Pons (tissue), 1 donor: ENCODE measurements around the gene TMEM171.

Source experiments
- DNase-seq: peaks from one replicate; pipeline ENCODE4 v3.0.0-alpha.2; 2016; ENCODE audit warnings: low spot score

Gene TMEM171, protein sequence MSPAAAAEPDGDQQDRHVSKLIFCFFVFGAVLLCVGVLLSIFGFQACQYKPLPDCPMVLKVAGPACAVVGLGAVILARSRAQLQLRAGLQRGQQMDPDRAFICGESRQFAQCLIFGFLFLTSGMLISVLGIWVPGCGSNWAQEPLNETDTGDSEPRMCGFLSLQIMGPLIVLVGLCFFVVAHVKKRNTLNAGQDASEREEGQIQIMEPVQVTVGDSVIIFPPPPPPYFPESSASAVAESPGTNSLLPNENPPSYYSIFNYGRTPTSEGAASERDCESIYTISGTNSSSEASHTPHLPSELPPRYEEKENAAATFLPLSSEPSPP

DNA sequence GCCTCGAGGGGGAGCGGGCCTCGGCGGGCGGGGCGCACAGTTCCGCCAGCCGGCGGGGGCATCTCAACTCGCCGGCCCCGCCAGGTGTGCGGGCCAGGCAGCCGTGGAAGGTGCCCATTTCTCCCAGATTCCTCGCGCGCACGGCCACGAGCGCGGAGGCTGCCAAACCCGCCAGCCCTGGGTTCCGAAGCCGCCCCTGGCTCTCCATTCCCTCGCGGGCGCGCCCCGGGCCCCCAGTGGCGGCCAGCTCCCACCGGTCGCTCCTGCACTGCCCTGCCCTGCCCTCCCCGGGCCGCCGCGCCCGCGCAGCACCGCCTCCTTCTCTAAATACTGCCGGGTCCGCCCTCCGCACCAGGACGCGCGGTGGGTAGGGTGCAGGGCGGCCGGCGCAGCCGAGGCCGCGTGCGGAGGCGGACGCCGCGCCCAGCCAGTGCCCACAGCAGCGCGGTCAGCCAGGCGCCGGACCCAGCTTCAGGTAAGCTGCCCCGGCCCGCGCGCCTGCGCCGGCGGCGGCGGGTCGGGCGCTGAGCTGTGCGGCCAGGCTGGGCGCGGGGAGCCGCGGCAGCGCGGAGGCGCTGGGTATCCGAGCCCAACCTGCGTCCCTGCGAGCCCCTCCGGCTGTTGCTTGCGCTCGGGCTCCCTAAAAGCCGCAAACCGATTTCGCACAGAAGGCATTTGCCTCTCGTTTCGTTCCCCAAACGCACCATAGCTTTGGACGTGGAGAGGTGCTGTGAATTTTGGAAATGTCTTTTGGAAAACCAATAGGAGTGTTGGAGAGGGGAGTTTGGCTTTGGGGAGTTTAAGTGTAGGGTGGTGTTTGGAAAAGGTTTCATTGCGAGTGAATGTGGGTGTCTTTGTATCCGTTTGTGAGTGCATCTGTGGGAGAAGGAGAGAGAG lies at the start of gene TMEM171:
Gene TMEM171 (plus strand): TSS at position 354 of the 897 bp plus-strand sequence. CDS start 2,799 bp downstream, outside the sequence.
- no peak for DNase-seq

DNA sequence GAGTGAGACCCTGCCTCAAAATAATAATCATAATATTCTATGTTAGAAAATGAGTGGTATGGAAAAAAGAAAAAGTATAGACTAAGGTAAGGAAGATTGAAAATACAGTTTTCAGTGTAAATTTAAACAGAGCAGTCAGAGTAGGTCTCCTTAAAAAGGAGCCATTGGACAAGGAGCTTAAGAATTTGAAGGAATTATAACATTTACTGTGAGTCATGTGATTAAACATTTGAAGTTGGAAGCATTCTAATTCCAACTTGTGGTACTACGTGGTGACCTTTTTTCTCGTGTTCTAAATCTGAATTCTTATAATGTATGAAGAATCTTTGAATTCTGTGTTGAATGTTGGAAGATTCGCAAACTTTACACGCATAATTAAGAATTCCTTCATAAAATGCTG lies 39.3 kb upstream of the TMEM171 start:
- DNase-seq = no peak

DNA sequence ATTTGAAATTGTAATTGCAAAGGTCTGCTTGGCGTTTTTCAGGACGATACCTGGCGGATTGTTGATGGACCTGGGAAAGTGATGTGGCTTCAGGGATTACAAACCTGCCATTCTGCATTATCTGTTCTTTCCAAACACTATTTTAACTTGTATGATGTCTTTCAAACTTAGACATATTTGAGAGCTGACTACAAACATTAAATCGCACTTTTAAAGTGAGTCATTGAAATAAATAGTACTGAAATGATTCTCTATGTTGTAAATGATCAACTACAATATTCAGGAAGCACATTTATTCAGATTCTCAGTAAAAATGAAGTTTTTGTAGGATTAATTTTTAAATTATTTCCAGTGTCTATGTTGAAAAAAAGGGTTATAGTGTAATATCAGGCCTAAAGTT lies 32.3 kb upstream of the TMEM171 start:
- no peak for DNase-seq

DNA sequence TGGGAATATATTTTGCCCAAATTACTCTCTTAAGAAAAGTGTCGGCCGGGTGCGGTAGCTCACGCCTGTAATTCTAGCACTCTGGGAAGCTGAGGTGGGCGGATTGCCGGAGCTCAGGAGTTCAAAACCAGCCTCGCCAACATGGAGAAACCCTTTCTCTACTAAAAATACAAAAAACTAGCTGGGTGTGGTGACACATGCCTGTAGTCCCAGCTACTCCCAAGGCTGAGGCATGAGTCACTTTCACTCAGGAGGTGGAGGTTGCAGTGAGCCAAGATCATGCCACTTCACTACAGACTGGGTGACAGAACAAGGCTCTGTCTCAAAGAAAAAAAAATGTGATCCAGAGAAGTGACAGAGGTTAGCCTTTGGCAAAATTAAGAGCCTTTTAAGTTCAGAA lies 26.4 kb upstream of the TMEM171 start:
- no peak for DNase-seq

DNA sequence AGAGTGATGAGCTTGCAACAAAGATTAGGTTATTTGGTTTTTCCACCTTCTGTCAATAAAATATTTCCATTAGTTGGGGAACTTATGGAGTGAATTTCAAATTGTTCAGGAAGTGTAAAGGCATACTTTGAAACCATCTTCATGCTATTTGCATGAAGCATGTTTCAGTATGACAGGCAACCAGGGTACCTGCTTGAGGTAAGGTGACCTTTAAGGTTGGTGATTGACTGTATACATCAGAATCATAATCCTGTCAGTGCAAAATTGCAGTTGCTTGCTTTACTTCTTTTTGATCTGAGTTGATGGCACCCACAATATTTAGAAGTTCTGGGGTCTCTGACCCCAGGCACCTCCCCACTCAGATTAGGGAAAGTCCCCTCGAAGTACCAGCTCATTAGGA lies 26.0 kb upstream of the TMEM171 start:
- no peak for DNase-seq

DNA sequence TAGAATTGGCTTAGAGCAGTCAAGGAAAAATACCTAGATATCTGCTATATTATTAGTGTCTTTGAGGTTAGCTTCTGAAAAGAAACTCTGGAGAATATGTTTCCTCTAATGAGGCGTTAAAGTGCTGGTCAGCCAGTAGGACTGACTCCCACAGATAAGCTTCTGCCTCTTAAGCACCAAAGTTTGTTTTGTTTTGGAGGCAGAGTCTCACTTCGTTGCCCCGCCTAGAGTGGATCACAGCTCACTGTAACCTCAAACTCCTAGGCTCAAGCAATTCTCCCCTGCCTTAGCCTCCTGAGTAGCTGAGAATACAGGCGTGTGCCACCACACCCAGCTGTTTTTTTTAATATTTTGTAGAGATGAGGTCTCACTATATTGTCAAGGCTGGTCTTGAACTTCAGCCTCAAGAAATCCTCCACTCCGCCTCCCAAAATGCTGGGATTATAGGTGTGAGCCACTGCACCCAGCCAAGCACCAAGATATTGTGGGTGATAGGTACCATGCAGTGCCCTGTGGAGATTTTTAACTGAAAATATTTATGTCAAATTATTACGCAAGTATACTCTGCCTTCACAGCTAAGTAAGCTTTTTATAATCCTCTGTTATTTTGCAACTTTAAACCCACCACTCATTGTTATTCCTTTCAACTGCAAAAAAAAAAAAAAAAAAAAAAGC lies 24.7 kb upstream of the TMEM171 start:
- no peak for DNase-seq

DNA sequence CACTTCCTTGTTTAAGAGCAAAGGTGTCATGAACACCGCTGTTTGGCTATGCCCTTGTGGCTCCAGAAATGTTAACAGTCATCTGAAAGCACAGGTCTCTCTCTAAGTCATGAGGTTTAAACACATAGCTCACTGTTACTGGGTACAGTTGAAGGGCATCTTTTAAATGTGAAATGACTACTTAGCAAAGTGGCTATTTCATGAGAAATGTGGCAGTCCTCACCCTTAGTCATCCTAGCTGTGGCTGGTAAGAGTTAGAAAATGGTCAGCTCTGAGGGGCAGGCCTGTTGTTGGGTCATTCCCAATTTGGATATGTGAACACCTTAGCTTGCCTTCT lies 24.2 kb upstream of the TMEM171 start:
- DNase-seq = no peak

DNA sequence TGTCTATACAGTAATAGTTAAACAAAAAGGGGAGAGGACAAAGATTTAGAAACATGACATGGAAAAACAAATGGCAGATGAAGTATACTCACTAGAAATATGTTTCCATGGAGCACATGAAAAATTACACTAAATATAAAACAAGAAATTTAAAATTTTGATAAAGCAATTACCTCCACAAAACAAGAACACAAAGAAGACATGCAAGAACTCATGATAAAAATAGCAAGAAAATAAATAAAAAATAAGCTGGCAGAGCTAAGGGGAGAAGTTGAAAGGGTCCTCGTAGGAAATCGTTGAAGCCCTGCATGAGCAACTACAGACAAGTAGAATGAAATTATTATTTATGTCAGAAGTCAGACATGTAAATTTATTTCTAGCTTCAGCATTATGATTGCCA lies 22.6 kb upstream of the TMEM171 start:
- DNase-seq = no peak

DNA sequence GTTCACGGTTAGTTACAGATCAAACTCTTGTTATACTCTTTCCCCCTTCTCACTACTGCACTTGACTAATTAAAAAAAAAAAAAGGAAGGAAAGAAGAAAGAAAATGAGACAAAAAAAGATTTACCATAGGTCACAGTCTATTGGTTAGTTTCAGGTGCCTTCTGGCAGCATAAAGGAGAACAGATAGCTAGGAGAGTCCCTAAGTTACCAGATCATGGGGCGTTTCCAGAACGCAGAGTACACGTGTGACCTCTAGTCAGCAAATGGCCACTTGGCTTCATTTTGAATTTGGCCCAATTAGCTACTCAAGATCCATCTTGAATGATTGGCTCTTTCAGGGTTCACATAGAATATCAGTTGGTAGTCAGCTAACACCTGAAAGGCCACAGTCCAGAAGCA lies 20.3 kb upstream of the TMEM171 start:
- no peak for DNase-seq

DNA sequence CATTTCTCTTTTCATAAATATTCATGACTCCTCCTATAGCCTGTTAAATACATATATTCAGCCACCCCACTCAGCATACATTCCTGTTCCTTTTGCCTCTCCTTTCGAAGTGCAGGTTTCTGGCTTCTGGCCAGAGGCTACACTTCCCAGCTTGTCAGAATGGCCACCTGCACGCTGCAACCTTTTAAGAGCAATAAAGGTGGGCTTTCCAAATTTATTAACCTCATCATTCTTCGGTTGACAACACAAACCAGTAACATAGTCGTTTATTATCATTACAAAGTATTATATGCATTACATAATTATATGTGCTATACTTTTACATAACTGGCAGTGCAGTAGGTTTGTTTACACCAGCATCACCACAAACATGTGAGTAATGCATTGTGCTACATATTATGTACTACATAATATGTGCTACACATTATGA lies 16.5 kb upstream of the TMEM171 start:
- no peak for DNase-seq

DNA sequence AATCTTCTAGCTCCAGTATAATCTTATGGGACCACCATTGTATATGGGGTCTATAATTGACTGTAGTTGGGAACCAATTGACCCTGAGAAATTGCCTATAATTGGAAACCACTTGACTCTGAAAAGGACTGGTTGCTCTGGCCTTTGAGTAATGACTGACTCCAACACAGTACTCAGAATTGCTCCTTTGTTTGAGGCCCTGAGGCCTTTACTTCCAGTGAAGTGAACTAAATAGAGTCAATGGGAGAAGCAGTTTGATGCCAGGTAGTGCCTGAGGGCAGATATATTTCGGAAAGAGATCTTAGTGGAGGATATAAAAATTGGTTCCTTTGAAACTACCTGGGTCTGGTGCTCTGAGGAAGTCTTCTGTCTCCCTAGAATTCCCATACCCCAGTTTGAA lies 16.0 kb upstream of the TMEM171 start:
- no peak for DNase-seq

DNA sequence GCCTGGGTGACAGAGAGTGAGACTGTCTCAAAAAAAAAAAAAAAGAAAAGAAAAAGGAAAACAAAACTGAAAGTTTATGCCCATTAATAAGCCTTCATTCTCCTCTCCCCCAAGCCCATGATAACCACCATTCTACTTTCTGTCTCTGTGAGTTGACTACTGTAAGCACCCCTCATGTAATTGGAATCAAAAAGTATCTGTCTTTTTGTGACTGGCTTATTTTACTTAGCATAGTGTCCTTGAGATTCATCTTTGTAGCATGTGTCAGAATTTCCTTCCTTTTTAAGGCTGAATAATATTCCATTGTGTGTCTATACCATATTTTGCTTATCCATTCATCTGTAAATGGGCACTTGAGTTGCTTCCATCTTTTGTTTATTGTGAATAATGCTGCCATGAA lies 14.0 kb upstream of the TMEM171 start:
- no peak for DNase-seq

DNA sequence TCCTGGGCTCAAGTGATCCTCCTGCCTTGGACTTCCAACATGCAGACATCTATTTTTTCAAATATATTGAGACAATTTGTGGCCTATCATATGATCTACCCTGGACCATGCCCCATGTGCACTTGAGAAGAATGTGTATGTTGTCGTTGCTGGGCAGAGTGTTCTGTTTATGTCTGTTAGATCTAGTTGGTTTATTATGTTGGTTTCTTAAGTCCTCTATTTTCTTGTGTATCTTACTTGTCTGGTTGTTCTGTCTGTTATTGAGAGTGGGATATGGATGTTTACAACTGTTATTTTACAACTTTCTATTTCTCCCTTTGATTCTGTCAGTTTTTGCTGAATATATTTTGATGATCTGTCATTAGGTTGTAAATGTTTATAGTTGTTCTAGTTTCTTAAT lies 10.2 kb upstream of the TMEM171 start:
- no peak for DNase-seq

DNA sequence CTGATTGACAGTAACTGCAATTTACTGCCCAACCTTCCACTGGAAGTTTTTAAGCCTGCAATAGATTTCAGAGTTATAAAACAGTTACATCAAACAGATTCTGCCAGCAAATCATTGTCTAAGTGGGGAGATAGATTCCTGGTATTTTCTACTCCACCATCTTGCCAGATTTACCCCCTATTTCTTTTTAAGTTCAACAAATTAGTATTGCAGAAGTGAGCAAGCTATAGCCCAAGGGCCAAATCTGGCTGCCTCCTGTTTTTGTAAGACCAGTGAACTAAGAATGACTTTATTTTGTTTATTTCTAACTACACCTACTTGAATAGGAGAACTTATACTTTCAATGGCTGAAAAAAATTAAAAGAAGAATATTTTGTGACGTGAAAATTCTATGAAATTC lies 8.8 kb upstream of the TMEM171 start:
- DNase-seq = no peak

DNA sequence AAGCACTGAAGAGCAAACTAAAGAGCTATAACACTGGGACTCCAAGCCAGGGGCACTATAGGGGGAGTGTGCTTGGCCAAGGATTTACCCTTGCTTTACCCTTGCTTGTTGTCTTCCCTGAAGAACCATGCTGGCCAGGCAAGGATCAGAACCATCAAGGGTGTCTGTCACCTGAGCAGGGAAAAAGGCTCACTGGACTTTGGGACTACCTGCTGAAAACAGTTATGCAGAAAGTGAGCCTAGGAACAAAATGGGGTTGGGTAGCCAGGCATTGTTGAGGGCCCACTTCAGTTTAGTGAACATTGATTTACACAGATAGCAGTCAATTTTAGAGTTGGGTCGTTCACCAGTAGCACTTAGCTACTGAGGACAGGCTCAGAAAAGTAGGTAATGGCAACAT lies 8.0 kb upstream of the TMEM171 start:
- no peak for DNase-seq

DNA sequence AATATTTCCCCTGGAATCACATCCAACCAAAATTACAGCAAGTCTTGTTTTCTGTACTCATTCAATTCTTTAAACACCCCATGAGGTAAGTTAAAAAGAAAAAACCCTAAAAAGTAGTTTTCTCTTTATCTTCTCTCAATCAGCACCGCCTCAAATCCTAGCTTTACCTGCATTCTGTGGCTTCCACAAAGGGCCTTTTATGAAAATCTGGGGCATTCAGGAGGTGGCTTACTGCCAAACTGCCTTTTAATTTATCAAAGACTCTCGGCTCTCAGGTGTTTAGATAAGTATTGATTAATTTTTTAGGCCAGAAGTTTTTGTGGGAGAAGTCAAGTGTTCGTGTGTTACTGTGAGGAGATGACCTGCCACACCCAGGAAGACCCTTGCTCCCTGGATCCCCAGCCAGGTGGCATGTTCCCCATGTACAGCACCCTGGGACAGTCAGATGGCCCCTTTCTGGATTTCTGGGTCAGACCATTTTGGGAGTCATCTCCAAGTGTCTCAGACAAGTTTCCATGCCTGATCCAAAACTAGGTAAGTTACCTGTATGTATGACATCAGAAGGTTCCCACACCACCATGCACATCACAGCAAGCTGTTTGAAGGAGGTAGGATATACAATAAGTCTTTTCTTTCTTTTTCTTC lies 6.2 kb upstream of the TMEM171 start:
- no peak for DNase-seq

DNA sequence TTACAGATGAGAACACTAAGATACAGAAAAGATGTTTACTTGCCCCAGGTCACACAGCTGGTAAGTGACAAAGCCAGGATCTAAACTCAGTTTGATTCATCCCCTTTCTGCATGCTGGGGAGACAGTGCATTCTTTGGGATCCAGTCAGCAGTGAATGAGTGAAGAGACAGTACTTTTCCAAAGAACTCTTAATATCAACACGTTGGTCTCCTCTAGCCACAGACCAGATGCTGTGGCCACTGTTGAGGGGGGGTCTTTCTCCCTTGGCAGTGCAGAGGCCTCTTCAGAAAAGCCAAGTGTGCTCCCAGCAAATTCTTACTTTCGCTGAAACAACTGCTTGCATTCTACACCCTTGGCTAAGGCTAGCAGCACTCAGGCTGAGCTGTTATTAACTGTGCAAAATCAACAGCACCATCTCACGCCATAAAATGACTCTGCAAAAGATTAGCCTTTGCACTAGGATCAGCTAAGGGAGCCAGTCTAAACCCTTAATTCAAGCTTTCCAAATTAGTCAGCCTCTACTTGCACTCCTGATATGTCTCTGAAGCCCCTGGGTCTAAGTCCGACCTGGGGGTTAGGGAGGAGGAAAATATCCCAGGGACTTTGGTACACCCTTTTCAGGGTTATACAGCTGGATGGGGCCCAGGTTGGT lies 4.8 kb upstream of the TMEM171 start:
- DNase-seq = no peak

DNA sequence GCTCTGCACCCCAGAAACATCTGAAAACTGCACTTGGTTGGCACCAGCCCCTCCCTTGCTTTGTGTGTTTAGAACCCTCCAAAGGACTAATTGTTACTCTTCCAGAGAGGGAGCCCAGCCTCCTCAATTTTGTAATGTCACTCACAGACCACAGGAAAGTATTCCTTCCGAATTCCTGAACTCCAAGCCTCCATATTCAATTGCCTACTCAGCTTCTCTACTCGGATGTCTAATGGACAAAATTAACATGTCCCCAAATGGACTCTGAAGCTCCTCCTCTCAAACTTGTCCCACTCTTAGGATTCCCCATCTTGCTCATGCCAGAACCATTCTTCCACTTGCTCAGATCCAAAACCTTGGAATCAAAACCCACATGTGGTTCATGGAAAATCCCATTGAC lies 3.9 kb upstream of the TMEM171 start:
- DNase-seq = no peak

DNA sequence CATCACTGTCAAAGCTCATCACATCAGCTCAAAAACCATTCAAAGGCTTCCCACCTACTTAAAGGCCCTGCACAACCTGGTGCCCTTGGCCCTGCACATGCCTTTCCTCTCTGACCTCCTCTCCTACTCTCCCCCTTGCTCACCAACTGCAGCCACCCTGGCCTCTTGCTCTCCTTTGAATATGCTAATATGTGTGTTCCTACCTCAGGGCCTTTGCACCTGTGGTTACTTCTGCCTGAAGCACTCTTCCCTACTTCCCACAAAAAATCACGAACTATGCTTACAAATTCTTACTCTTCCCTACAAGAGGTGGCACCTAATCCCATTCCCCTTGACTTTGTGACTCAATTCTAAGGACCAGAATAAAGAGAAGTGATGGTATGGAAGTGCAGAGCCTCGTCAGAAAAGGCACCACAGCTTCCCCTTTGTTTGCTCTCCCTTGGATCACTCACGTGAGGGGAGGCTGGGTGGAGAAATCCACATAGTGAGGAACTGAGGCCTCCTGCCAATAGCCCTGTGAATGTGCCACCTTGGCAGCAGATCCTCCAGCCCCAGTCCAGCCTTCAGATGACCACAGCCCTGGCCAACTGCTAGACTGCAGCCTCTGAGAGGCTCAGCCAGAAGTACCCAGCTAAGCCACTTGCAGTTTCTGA lies 3.2 kb upstream of the TMEM171 start:
- DNase-seq = no peak

DNA sequence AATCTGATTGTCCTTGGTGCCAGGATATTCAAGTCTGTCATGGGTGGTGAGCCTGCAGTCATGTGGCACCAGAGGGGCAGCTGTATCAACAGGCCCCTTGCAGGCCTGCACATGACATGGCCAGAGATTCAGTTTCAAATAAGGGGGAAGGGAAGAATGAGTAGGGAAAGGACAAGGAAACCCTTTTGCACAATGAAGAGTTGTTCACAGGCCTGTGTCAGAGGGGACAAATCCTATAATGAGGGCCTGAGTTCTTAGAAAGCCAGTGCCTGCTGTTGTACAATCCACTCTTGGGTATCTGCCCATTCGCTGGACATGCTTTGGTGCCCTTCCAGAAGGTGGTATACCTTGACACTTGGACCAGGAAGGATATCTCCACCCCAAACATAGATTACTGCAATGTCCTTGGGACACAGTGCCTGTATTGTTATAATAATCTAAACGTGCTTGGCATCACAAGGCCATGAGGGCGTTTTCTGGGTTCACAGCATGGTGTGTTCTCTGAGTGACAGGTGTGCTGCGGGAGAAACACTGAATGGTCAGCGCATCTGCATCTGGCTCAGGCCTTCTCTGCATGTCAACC lies 1.9 kb upstream of the TMEM171 start:
- DNase-seq = peak; percentile 80
